ENCODE results near the gene C22orf39.

The C22orf39 gene

GRCh38 chr22:19447330-19448075 lies at the start of gene C22orf39:
Gene C22orf39, minus strand, starts transcription at chr22:19447711. Its CDS starts 23 bp downstream, at chr22:19447688.
- peak within 1 kb of the TSS; percentile 81 to 90 for H3K9ac ChIP-seq (ENCODE audit: low read depth in 1 of 2, low read length in 2 of 2)
- no peaks in the 10 kb centered on the region for H3K27me3 ChIP-seq (ENCODE audit: control insufficient read depth in 1 of 2, insufficient read depth in 2 of 2, low read length in 2 of 2)
- H3K4me1 ChIP-seq (ENCODE audit: control insufficient read depth in 1 of 2, insufficient read depth in 2 of 2, low read length in 2 of 2), result peaks cover 17 to 25% of the 10 kb centered on the region in 2 donors
- no peaks in the 10 kb centered on the region for H3K9me3 ChIP-seq (ENCODE audit: control insufficient read depth in 1 of 2, low read length in 2 of 2)
- peaks cover 19 to 23% of the 10 kb centered on the region in 2 donors for H3K36me3 ChIP-seq (ENCODE audit: control insufficient read depth in 1 of 2, insufficient read depth in 2 of 2, low read length in 2 of 2)
- H3K27ac ChIP-seq (ENCODE audit: low read depth, low read length), result peak within 1 kb of the TSS; percentile 94
- peak within 1 kb of the TSS; percentile 83 to 96 for H3K4me3 ChIP-seq (ENCODE audit: low read depth in 1 of 2, low read length in 2 of 2)

GRCh38 chr22:19497245-19497644 lies 49.7 kb upstream of the C22orf39 start:
- H3K9me3 ChIP-seq (ENCODE audit: control insufficient read depth in 1 of 2, low read length in 2 of 2), result no peaks in the 10 kb centered on the region
- no peak overlapping the region for H3K9ac ChIP-seq (ENCODE audit: low read depth in 1 of 2, low read length in 2 of 2)
- peaks cover 0 to 5% of the 10 kb centered on the region in 2 donors for H3K36me3 ChIP-seq (ENCODE audit: control insufficient read depth in 1 of 2, insufficient read depth in 2 of 2, low read length in 2 of 2)
- H3K4me1 ChIP-seq (ENCODE audit: control insufficient read depth in 1 of 2, insufficient read depth in 2 of 2, low read length in 2 of 2), result no peaks in the 10 kb centered on the region
- H3K27me3 ChIP-seq (ENCODE audit: control insufficient read depth in 1 of 2, insufficient read depth in 2 of 2, low read length in 2 of 2), result no peaks in the 10 kb centered on the region
- no peak overlapping the region for H3K4me3 ChIP-seq (ENCODE audit: low read depth in 1 of 2, low read length in 2 of 2)
- H3K27ac ChIP-seq (ENCODE audit: low read depth, low read length), result no peak overlapping the region

GRCh38 chr22:19496324-19496630 lies 48.8 kb upstream of the C22orf39 start:
- no peaks in the 10 kb centered on the region for H3K4me1 ChIP-seq (ENCODE audit: control insufficient read depth in 1 of 2, insufficient read depth in 2 of 2, low read length in 2 of 2)
- H3K27me3 ChIP-seq (ENCODE audit: control insufficient read depth in 1 of 2, insufficient read depth in 2 of 2, low read length in 2 of 2), result no peaks in the 10 kb centered on the region
- H3K4me3 ChIP-seq (ENCODE audit: low read depth in 1 of 2, low read length in 2 of 2), result no peak overlapping the region
- peaks cover 0 to 5% of the 10 kb centered on the region in 2 donors for H3K36me3 ChIP-seq (ENCODE audit: control insufficient read depth in 1 of 2, insufficient read depth in 2 of 2, low read length in 2 of 2)
- H3K9ac ChIP-seq (ENCODE audit: low read depth in 1 of 2, low read length in 2 of 2), result no peak overlapping the region
- no peaks in the 10 kb centered on the region for H3K9me3 ChIP-seq (ENCODE audit: control insufficient read depth in 1 of 2, low read length in 2 of 2)
- no peak overlapping the region for H3K27ac ChIP-seq (ENCODE audit: low read depth, low read length)

GRCh38 chr22:19495562-19496323 lies 48.2 kb upstream of the C22orf39 start:
- Histone ChIP-seq H3K36me3 (ENCODE audit: control insufficient read depth in 1 of 2, insufficient read depth in 2 of 2, low read length in 2 of 2) (peaks cover 0 to 5% of the 10 kb centered on the region in 2 donors), H3K27me3 (ENCODE audit: control insufficient read depth in 1 of 2, insufficient read depth in 2 of 2, low read length in 2 of 2) (no peaks in the 10 kb centered on the region), H3K4me3 (ENCODE audit: low read depth in 1 of 2, low read length in 2 of 2) (no peak overlapping the region), H3K27ac (ENCODE audit: low read depth, low read length) (no peak overlapping the region), H3K9me3 (ENCODE audit: control insufficient read depth in 1 of 2, low read length in 2 of 2) (no peaks in the 10 kb centered on the region), H3K9ac (ENCODE audit: low read depth in 1 of 2, low read length in 2 of 2) (no peak overlapping the region), H3K4me1 (ENCODE audit: control insufficient read depth in 1 of 2, insufficient read depth in 2 of 2, low read length in 2 of 2) (no peaks in the 10 kb centered on the region)

GRCh38 chr22:19494676-19495173 lies 47.2 kb upstream of the C22orf39 start:
- no peak overlapping the region for H3K4me3 ChIP-seq (ENCODE audit: low read depth in 1 of 2, low read length in 2 of 2)
- no peak overlapping the region for H3K9ac ChIP-seq (ENCODE audit: low read depth in 1 of 2, low read length in 2 of 2)
- no peak overlapping the region for H3K27ac ChIP-seq (ENCODE audit: low read depth, low read length)
- no peaks in the 10 kb centered on the region for H3K9me3 ChIP-seq (ENCODE audit: control insufficient read depth in 1 of 2, low read length in 2 of 2)
- peaks cover 0 to 5% of the 10 kb centered on the region in 2 donors for H3K36me3 ChIP-seq (ENCODE audit: control insufficient read depth in 1 of 2, insufficient read depth in 2 of 2, low read length in 2 of 2)
- no peaks in the 10 kb centered on the region for H3K4me1 ChIP-seq (ENCODE audit: control insufficient read depth in 1 of 2, insufficient read depth in 2 of 2, low read length in 2 of 2)
- no peaks in the 10 kb centered on the region for H3K27me3 ChIP-seq (ENCODE audit: control insufficient read depth in 1 of 2, insufficient read depth in 2 of 2, low read length in 2 of 2)

GRCh38 chr22:19494001-19494560 lies 46.6 kb upstream of the C22orf39 start:
- peaks cover 0 to 5% of the 10 kb centered on the region in 2 donors for H3K36me3 ChIP-seq (ENCODE audit: control insufficient read depth in 1 of 2, insufficient read depth in 2 of 2, low read length in 2 of 2)
- H3K9ac ChIP-seq (ENCODE audit: low read depth in 1 of 2, low read length in 2 of 2), result no peak overlapping the region
- H3K4me1 ChIP-seq (ENCODE audit: control insufficient read depth in 1 of 2, insufficient read depth in 2 of 2, low read length in 2 of 2), result no peaks in the 10 kb centered on the region
- H3K27me3 ChIP-seq (ENCODE audit: control insufficient read depth in 1 of 2, insufficient read depth in 2 of 2, low read length in 2 of 2), result no peaks in the 10 kb centered on the region
- H3K4me3 ChIP-seq (ENCODE audit: low read depth in 1 of 2, low read length in 2 of 2), result no peak overlapping the region
- no peak overlapping the region for H3K27ac ChIP-seq (ENCODE audit: low read depth, low read length)
- H3K9me3 ChIP-seq (ENCODE audit: control insufficient read depth in 1 of 2, low read length in 2 of 2), result no peaks in the 10 kb centered on the region

GRCh38 chr22:19492504-19493174 lies 45.1 kb upstream of the C22orf39 start:
- no peaks in the 10 kb centered on the region for H3K27me3 ChIP-seq (ENCODE audit: control insufficient read depth in 1 of 2, insufficient read depth in 2 of 2, low read length in 2 of 2)
- H3K9ac ChIP-seq (ENCODE audit: low read depth in 1 of 2, low read length in 2 of 2), result no peak overlapping the region
- no peak overlapping the region for H3K27ac ChIP-seq (ENCODE audit: low read depth, low read length)
- H3K4me3 ChIP-seq (ENCODE audit: low read depth in 1 of 2, low read length in 2 of 2), result no peak overlapping the region
- no peaks in the 10 kb centered on the region for H3K9me3 ChIP-seq (ENCODE audit: control insufficient read depth in 1 of 2, low read length in 2 of 2)
- H3K4me1 ChIP-seq (ENCODE audit: control insufficient read depth in 1 of 2, insufficient read depth in 2 of 2, low read length in 2 of 2), result no peaks in the 10 kb centered on the region
- H3K36me3 ChIP-seq (ENCODE audit: control insufficient read depth in 1 of 2, insufficient read depth in 2 of 2, low read length in 2 of 2), result peaks cover 0 to 4% of the 10 kb centered on the region in 2 donors

GRCh38 chr22:19490628-19491230 lies 43.2 kb upstream of the C22orf39 start:
- no peak overlapping the region for H3K27ac ChIP-seq (ENCODE audit: low read depth, low read length)
- peaks cover 0 to 4% of the 10 kb centered on the region in 2 donors for H3K36me3 ChIP-seq (ENCODE audit: control insufficient read depth in 1 of 2, insufficient read depth in 2 of 2, low read length in 2 of 2)
- no peaks in the 10 kb centered on the region for H3K9me3 ChIP-seq (ENCODE audit: control insufficient read depth in 1 of 2, low read length in 2 of 2)
- no peak overlapping the region for H3K4me3 ChIP-seq (ENCODE audit: low read depth in 1 of 2, low read length in 2 of 2)
- no peak overlapping the region for H3K9ac ChIP-seq (ENCODE audit: low read depth in 1 of 2, low read length in 2 of 2)
- no peaks in the 10 kb centered on the region for H3K27me3 ChIP-seq (ENCODE audit: control insufficient read depth in 1 of 2, insufficient read depth in 2 of 2, low read length in 2 of 2)
- no peaks in the 10 kb centered on the region for H3K4me1 ChIP-seq (ENCODE audit: control insufficient read depth in 1 of 2, insufficient read depth in 2 of 2, low read length in 2 of 2)

- peaks cover 0 to 4% of the 10 kb centered on the region in 2 donors for H3K36me3 ChIP-seq (ENCODE audit: control insufficient read depth in 1 of 2, insufficient read depth in 2 of 2, low read length in 2 of 2)
- H3K4me1 ChIP-seq (ENCODE audit: control insufficient read depth in 1 of 2, insufficient read depth in 2 of 2, low read length in 2 of 2), result no peaks in the 10 kb centered on the region
- H3K27ac ChIP-seq (ENCODE audit: low read depth, low read length), result no peak overlapping the region
- H3K9ac ChIP-seq (ENCODE audit: low read depth in 1 of 2, low read length in 2 of 2), result no peak overlapping the region
- H3K9me3 ChIP-seq (ENCODE audit: control insufficient read depth in 1 of 2, low read length in 2 of 2), result no peaks in the 10 kb centered on the region
- no peaks in the 10 kb centered on the region for H3K27me3 ChIP-seq (ENCODE audit: control insufficient read depth in 1 of 2, insufficient read depth in 2 of 2, low read length in 2 of 2)
- no peak overlapping the region for H3K4me3 ChIP-seq (ENCODE audit: low read depth in 1 of 2, low read length in 2 of 2)
Observed at GRCh38 chr22:19488884-19489843, 41.7 kb upstream of the C22orf39 start.

Data from duodenal mucosa (tissue), 2 donors.